SK-N-SH (cell line): ENCODE data around the gene PDE11A. TPM values are rescaled to one million over a fixed set of nuclear protein-coding genes. Genes with fewer than 3 reads are reported as not detected.

Experiments
- CTCF ChIA-PET: fragments of 300-600, 350-600 bp; formaldehyde crosslinking; extraction: SDS; loops from one replicate; lab custom pipeline; 2021; lab: Yijun Ruan, JAX
- POLR2A ChIA-PET: fragments of 350-600 bp; sonication (Branson Sonifier 250); formaldehyde crosslinking; extraction: SDS; loops from one replicate; lab custom pipeline; 2020; ENCODE audit warnings: antibody characterized with exemption, inconsistent platforms; lab: Yijun Ruan, JAX
- DNase-seq: peaks from one replicate; pipeline ENCODE4 v3.0.0; 2012
- H2AFZ ChIP-seq: fragments of 200-600 bp; sonication (generic); 2 replicates; pipeline ENCODE4 v1.8.1; 2016; ENCODE audit warnings: antibody characterized with exemption, mild to moderate bottlenecking, low read depth
- H3F3A ChIP-seq: fragments of 200-600 bp; sonication (generic); replicated peaks from 2 replicates; pipeline ENCODE3; 2016; ENCODE audit warnings: antibody characterized with exemption, mild to moderate bottlenecking; ENCODE audit not compliant: insufficient read depth
- H3K27ac ChIP-seq, 2 experiments: fragments of 200-500 bp in 1 of 2; fragments of 200-600 bp in 1 of 2; sonication (Bioruptor generic) in 1 of 2; sonication (generic), shearing (Covaris generic) in 1 of 2; 2 replicates each; pipeline versions ENCODE4 v1.5.1 to v1.6.1; 2014 to 2016; ENCODE audit warnings: low read depth in 2 of 2, inconsistent platforms in 1 of 2, low read length in 1 of 2, mild to moderate bottlenecking in 1 of 2, mixed read lengths in 1 of 2
- H3K27me3 ChIP-seq: fragments of 200-600 bp; sonication (generic), shearing (Covaris generic); 2 replicates; pipeline ENCODE4 v1.6.1; 2016; ENCODE audit warnings: mixed run types; ENCODE audit not compliant: insufficient read depth
- H3K36me3 ChIP-seq, 2 experiments: fragments of 200-500 bp in 1 of 2; fragments of 200-600 bp in 1 of 2; sonication (Bioruptor generic) in 1 of 2; sonication (generic) in 1 of 2; replicated peaks in 1 of 2; 2 replicates each; pipeline versions ENCODE3 to v1.5.1; 2014 to 2016; ENCODE audit warnings: low read length in 1 of 2, mild to moderate bottlenecking in 1 of 2; ENCODE audit not compliant: insufficient read depth in 2 of 2, control insufficient read depth in 1 of 2
- H3K4me1 ChIP-seq, 2 experiments: fragments of 200-500 bp in 1 of 2; fragments of 200-600 bp in 1 of 2; sonication (Bioruptor generic) in 1 of 2; sonication (generic), shearing (Covaris generic) in 1 of 2; 2 replicates each; pipeline versions ENCODE4 v1.5.1 to v1.6.1; 2014 to 2016; ENCODE audit warnings: low read depth in 1 of 2, low read length in 1 of 2, mixed run types in 1 of 2; ENCODE audit not compliant: insufficient read depth in 2 of 2, control insufficient read depth in 1 of 2
- H3K4me2 ChIP-seq: fragments of 200-600 bp; sonication (generic), shearing (Covaris generic); 2 replicates; pipeline ENCODE4 v1.6.1; 2017; ENCODE audit warnings: mixed run types
- H3K4me3 ChIP-seq, 2 experiments: fragments of 200-500 bp in 1 of 2; fragments of 200-600 bp in 1 of 2; sonication (Bioruptor generic) in 1 of 2; sonication (generic), shearing (Covaris generic) in 1 of 2; 2 replicates each; pipeline versions ENCODE4 v1.5.1 to v1.8.1; 2014 to 2016; ENCODE audit warnings: low read depth in 2 of 2, inconsistent platforms in 1 of 2, low read length in 1 of 2, mild to moderate bottlenecking in 1 of 2, mixed read lengths in 1 of 2, moderate library complexity in 1 of 2
- H3K79me2 ChIP-seq: fragments of 200-600 bp; sonication (generic); 2 replicates; pipeline ENCODE4 v1.8.1; 2017; ENCODE audit warnings: mild to moderate bottlenecking; ENCODE audit not compliant: insufficient read depth
- H3K9ac ChIP-seq: fragments of 200-600 bp; sonication (generic); 2 replicates; pipeline ENCODE4 v1.6.1; 2017; ENCODE audit warnings: mixed run types
- H3K9me2 ChIP-seq: fragments of 200-600 bp; sonication (generic); 2 replicates; pipeline ENCODE4 v1.6.1; 2017; ENCODE audit warnings: mixed run types
- H3K9me3 ChIP-seq: fragments of 200-600 bp; sonication (generic); 2 replicates; pipeline ENCODE4 v1.6.1; 2017; ENCODE audit warnings: mixed run types, mild to moderate bottlenecking, moderate library complexity
- H4K20me1 ChIP-seq: fragments of 200-600 bp; sonication (generic); 2 replicates; pipeline ENCODE4 v1.6.1; 2017; ENCODE audit warnings: mild to moderate bottlenecking, mixed run types; ENCODE audit not compliant: insufficient read depth
- CHD2 ChIP-seq: fragments of 150-350 bp; IDR thresholded peaks from 2 replicates; pipeline ENCODE4 v1.6.1; 2018; ENCODE audit warnings: low read length; ENCODE audit not compliant: partially characterized antibody
- CTCF ChIP-seq: fragments of 200-600 bp; sonication (generic); IDR thresholded peaks from 2 replicates; pipeline ENCODE4 v1.6.1; 2017; ENCODE audit warnings: antibody characterized with exemption, mild to moderate bottlenecking, moderate library complexity
- ELF1 ChIP-seq: IDR thresholded peaks from 2 replicates; pipeline ENCODE4 v1.4.0; 2012
- EP300 ChIP-seq, 2 experiments: IDR thresholded peaks; 2 replicates each; pipeline versions ENCODE4 v1.4.0 to v1.6.1; 2012; ENCODE audit warnings: borderline replicate concordance in 1 of 2, low read depth in 1 of 2, low read length in 1 of 2
- FOSL2 ChIP-seq: IDR thresholded peaks from 2 replicates; pipeline ENCODE4 v1.4.0; 2012; ENCODE audit warnings: low read depth, mild to moderate bottlenecking, moderate library complexity, borderline replicate concordance
- FOXJ3 ChIP-seq: sonication (generic); formaldehyde crosslinking; IDR thresholded peaks from 2 replicates; pipeline ENCODE4 v1.5.1; 2020; ENCODE audit warnings: mild to moderate bottlenecking, missing genetic modification reagents
- IRF3 ChIP-seq: fragments of 150-350 bp; IDR thresholded peaks from 2 replicates; pipeline ENCODE4 v1.6.1; 2016; ENCODE audit warnings: mild to moderate bottlenecking, low read depth, low read length
- JUND ChIP-seq: IDR thresholded peaks from 2 replicates; pipeline ENCODE4 v1.4.0; 2012
- MEF2A ChIP-seq: IDR thresholded peaks from 2 replicates; pipeline ENCODE4 v1.4.0; 2012; ENCODE audit warnings: low read depth, borderline replicate concordance
- MXI1 ChIP-seq: IDR thresholded peaks from 2 replicates; pipeline ENCODE4 v1.6.1; 2012; ENCODE audit warnings: mild to moderate bottlenecking, low read depth, low read length, improper control_type of control experiment
- NFIC ChIP-seq: IDR thresholded peaks from 2 replicates; pipeline ENCODE4 v1.4.0; 2012; ENCODE audit warnings: borderline replicate concordance
- PBX3 ChIP-seq: IDR thresholded peaks from 2 replicates; pipeline ENCODE4; 2012
- POLR2AphosphoS5 ChIP-seq: IDR thresholded peaks from 2 replicates; pipeline ENCODE4 v1.6.1; 2012; ENCODE audit warnings: low read depth, low read length
- RAD21 ChIP-seq: IDR thresholded peaks from 2 replicates; pipeline ENCODE4 v1.6.1; 2012; ENCODE audit warnings: mild to moderate bottlenecking, low read length
- RXRA ChIP-seq: IDR thresholded peaks from 2 replicates; pipeline ENCODE4 v1.4.0; 2012; ENCODE audit warnings: low read depth, mild to moderate bottlenecking, borderline replicate concordance
- SIN3A ChIP-seq: IDR thresholded peaks from 2 replicates; pipeline ENCODE4 v1.6.1; 2012; ENCODE audit warnings: low read depth, mild to moderate bottlenecking, low read length, moderate library complexity, borderline replicate concordance
- USF2 ChIP-seq: fragments of 150-350 bp; IDR thresholded peaks from 2 replicates; pipeline ENCODE4 v1.6.1; 2017; ENCODE audit warnings: antibody characterized with exemption, low read length, low read depth, borderline replicate concordance
- YY1 ChIP-seq: IDR thresholded peaks from 2 replicates; pipeline ENCODE4 v1.4.0; 2012; ENCODE audit warnings: low read depth, mild to moderate bottlenecking
- WGBS: methylation state at CpG from one replicate; pipeline ENCODE4 v1.1.6; 2017; ENCODE audit warnings: low lambda C conversion rate; 5-methylcytosine and 5-hydroxymethylcytosine counted together
- polyA plus RNA-seq, 3 experiments: library from polyadenylated mRNA; depleted of rRNA; stranded (reverse); fragments of >200 nt; gene quantifications; 2 replicates each; pipeline ENCODE4 v1.2.3, GENCODE V29; 2012

Gene PDE11A
- polyA plus RNA-seq, 1 of the 3 experiments (the other 2 are of a cell fraction) = 0.10 TPM

GRCh38 chr2:177930916-177931315 lies 141.7 kb downstream of the PDE11A start:
- H3K27me3 ChIP-seq = no peaks in the 10 kb centered on the region
- CTCF ChIA-PET = no interaction called here

GRCh38 chr2:177929662-177930522 lies 142.7 kb downstream of the PDE11A start:
- Histone ChIP-seq H3K27me3 (no peaks in the 10 kb centered on the region), H3K9me3 (no peaks in the 10 kb centered on the region), H3K9me2 (no peaks in the 10 kb centered on the region), H3F3A (no peaks in the 10 kb centered on the region), H3K27ac (no peak overlapping the region), H3K4me3 (no peak overlapping the region; a peak in 1 of 4 replicates), H3K9ac (no peak overlapping the region), H3K79me2 (no peaks in the 10 kb centered on the region), H3K4me2 (no peak overlapping the region), H3K36me3 (no peaks in the 10 kb centered on the region), H4K20me1 (no peaks in the 10 kb centered on the region), H2AFZ (no peak overlapping the region), H3K4me1 (no peaks in the 10 kb centered on the region)
- 29% methylated on average over 2 of the region's 2 CpGs for WGBS
- no peak for DNase-seq
- ChIA-PET CTCF (no interaction called here), POLR2A (no interaction called here)
- TF ChIP-seq CTCF (no peak), IRF3 (no peak), YY1 (no peak), PBX3 (no peak), USF2 (no peak), NFIC (no peak), EP300 (IDR thresholded peaks at IDR 0.05; ENCODE audit: borderline replicate concordance in 1 of 2, low read depth in 1 of 2, low read length in 1 of 2) (no peak), FOSL2 (no peak), CHD2 (no peak)

More at GRCh38 chr2:177930916-177931315, 141.7 kb downstream of the PDE11A start:
- Histone ChIP-seq H3F3A (no peaks in the 10 kb centered on the region), H3K4me2 (no peak overlapping the region), H2AFZ (no peak overlapping the region), H3K79me2 (no peaks in the 10 kb centered on the region), H3K9me3 (no peaks in the 10 kb centered on the region), H3K36me3 (no peaks in the 10 kb centered on the region), H3K4me1 (no peaks in the 10 kb centered on the region), H4K20me1 (no peaks in the 10 kb centered on the region), H3K4me3 (no peak overlapping the region), H3K9me2 (no peaks in the 10 kb centered on the region), H3K9ac (no peak overlapping the region), H3K27ac (no peak overlapping the region)
- POLR2A ChIA-PET = no interaction called here
- TF ChIP-seq PBX3 = no peak
- no peak for TF ChIP-seq EP300 (IDR thresholded peaks at IDR 0.05; ENCODE audit: borderline replicate concordance in 1 of 2, low read depth in 1 of 2, low read length in 1 of 2)
- no peak for TF ChIP-seq RAD21
- TF ChIP-seq MXI1 = no peak
- TF ChIP-seq POLR2AphosphoS5 = no peak
- no peak for TF ChIP-seq RXRA
- no peak for TF ChIP-seq CHD2
- TF ChIP-seq SIN3A = no peak
- no peak for TF ChIP-seq NFIC
- TF ChIP-seq JUND = no peak
- TF ChIP-seq ELF1 = no peak
- TF ChIP-seq USF2 = no peak
- TF ChIP-seq MEF2A = no peak
- TF ChIP-seq FOSL2 = no peak
- no peak for TF ChIP-seq FOXJ3 (CRISPR knock-in tag)
- no peak for DNase-seq
- 66% methylated on average over 4 of the region's 4 CpGs for WGBS
